Amniotic stem cell (primary cell): ENCODE results near the gene ALAS1.

ENCODE experiments used
- DNase-seq: peaks from one replicate; lab custom pipeline; 2025; lab: John Stamatoyannopoulos, UW

Gene ALAS1

DNA sequence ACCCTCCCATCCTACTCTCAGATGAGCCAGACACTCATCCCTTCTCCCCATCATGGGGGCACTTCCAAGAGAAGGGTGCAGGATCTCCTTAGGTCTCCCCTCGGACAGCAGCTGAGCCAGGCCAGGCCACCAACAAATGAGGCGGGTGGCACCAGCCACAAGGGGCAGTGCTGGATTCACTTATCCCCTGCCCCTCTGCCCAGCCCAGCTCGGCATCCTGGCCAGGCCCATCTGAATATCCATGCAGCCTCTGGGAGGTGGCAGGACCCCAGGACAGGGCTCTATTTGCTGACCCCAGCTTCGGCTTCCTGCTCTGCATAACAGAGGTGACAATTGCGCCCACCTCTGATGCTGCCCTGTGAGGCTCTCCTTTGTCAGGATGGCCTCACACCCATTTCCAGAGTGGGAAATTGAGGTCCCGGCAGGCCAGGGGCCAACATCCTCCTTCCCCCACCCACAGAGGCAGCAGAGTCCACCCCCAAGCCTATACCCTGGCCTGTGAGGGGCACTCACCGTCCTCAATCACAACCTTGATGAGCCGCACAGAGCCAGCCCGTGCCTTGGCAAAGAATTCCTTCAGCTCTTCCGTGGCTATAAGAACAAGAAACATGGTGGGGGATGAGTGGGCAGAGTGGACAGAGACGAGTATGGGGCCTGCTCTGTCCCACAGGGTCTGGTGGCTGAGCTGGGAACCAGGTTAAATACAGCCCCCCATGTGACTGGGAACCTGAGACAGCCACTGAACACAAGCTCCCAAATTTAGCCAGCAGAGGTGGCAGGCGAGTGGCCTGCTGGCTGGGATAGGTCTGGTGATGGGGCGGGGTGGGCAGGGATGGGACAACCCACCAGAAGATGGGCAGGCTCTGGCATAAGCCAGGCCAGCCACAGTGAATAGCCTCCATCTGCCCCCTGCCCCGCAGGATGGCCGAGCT lies 36.8 kb downstream of the ALAS1 start:
- no peak for DNase-seq

DNA sequence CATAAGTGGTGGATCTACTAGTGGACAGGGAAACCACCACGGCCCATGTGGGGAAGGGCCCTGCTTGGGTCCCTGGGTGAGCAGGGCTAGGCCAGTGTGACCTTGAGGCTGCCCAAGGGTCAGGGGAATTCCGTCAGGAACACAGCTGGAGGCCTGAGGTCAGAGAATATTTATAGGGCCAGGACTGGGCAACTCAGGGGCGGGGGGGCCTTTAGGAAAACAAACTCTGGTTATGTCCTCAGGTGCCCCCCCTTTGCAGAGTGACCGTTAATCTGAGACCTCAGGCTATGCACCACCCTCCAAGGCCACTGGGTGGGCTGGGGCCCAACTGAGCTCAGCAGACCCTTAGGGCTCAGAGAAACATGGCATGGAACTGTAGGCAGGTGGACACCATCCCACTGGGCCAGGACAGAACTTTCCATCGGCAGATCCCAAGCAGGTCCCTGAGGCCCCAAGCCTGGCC lies 38.5 kb downstream of the ALAS1 start:
- DNase-seq: no peak

DNA sequence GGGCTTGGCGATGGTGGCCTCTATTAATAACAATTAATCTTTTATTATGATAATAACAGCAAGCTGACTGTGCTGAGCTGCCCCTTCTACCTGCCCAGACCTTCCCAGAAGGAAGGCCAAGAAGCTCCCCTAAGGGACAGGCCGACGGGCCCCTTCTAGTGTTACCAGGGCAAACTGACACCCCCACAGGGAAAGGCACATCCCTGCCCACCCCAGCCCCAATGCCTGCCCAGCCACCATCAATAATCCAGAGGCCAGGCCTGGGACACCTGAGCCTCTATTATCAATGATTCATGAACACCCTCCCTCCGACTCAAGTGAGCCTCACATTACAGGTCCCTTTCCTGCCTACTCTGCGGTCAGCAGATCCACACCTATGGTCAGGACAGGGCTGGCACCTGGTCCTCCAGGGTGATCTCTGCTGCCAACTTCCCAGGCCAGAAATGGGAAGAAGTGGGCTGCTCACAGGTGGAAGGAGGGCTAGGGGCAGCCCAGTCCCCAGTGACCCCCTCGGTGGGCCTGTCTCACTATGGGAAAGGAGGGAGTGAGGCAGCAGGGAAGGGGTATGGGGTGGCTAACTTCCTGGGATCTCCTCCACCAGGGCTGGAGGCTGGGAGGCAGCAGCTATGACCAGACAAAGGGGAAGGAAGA lies 39.2 kb downstream of the ALAS1 start:
- DNase-seq: no peak

DNA sequence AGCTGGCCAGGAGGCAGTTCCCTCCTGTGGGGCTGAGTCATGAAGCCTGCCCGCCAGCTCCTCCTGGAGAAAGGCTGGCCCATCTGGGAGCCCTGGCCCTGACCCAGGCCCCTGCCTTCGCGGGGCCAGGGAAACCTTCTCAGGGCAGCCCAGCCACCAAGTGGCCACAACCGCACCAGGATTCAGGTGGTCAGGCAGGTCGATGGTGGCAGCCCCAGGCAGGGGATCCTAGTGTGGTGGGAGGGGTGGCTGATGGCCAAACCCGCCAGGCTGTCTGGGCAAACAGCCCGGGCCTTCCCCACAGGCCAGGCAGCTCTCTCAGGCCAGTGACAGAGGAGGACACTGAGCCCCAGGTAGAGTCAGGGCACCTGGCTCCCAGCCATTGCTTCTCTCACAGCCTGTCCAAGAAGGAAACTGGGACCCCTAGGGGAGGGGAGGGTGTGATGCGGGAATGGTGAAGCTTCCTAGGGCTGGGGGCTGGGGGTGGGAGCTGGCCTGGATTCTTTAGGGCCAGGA lies 39.8 kb downstream of the ALAS1 start:
- DNase-seq: peak; percentile 71

DNA sequence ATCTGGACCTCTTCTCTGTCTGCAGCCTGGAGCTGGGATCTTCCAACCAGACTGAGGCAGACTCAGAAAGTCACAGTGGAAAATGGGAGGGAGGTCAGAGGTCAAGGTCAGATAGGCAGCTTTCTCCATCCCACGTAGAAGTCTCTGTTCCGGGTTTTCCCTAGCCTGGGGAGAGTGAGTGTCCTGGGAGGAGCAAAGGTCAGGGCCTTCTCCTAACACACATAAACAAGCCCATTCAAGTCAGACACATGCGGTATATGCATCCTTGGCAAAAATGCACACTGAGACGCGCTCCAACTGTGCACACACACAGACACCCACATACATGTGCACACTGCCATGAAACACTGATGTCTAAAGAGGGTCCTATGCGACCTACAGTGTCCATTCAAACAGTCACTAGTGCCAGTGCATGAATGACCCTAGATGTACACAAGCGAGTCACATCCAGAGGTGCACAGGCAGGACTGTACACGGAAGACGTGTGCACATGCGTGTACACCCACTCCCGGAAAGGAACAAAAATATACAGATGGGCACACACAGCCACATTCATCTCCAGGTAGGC lies 40.3 kb downstream of the ALAS1 start:
- DNase-seq: no peak

DNA sequence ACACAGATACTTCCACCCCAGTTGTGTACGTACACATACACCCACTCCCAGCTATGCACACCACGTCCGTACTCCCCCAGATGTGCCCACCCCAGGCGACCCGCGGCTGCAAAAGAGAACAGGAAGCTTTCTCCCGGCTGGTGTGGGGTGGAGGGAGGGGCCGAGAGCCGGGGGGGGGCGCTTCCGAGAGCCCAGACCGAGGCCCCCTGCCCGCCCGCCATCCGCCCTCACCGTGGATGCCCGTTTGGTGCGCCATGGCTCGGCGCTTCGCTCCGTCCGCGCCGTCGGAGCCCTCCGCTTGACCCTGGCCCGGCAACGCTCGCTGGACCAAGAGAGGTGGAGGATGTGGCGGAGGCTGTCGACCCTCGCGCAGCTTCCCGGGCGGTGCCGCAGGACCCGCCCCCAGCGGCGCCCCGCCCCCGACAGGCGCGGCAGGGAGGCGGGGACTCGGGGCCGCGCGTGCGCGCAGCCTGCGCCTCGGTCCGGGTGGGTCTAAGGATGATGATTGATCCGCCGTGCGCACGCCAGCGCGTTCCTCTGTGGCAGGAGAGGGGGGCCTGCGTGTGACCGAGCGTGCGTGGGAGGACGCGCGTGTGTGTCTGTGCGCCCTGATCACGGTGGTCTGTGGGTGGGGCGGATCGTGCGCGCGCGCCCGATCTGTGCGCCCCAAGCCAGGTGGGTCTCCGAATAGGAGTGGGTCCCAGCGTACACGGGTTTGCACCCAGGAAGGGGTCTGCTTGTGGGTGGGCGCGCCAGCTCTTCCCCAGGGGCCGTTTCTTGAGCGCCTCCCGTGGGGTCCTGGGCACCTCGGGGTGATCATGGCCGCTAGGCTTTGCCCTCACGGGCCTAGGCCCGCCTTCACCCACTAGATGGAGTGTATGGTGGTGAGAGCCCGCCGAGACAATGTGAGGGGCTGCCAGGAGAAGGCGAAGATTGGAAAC lies 41.1 kb downstream of the ALAS1 start, which contains the start of gene TWF2:
Gene TWF2 (minus strand): TSS at position 398 of the 941 bp plus-strand sequence. CDS start 142 bp downstream, at position 256.
- DNase-seq: peak; percentile 35

DNA sequence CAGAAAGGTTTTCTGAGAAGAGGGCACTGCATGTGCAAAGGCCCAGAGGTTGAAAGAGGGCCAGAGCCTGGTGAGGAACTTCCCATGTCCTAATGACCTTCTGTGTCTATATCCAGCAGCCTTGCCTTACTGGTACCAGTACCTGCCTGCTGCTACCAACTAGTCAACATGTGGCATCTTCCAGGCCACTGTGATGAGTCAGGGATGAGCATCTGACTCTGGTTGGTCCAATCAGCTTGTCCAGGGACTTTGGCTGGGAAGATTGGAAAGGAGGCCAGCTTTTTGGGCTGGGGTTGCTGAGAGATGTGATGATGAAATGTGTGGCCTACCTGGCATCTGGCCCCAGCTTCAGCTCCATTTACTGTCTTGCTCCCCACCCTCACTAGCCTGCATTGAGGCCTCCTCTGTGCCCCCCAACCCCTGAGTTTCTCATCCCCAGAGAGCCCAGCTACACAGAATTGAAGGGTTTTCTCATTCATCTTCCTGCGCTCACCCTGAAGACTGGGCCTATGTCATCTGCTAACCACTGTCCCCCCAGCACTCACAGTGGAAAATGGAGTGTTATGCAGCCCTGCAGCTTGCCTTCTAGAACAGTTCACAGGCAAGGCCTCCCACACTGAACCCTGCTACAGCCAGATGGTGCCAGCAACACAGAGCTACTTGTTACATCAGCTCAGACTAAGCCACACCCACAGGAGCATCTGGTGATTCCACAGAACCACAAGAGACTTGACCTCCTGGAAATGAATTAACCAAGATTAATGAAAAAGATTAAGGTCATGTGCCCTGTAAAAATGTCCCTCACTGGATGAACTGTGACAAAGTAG lies 42.3 kb downstream of the ALAS1 start:
- DNase-seq: peak; percentile 27

DNA sequence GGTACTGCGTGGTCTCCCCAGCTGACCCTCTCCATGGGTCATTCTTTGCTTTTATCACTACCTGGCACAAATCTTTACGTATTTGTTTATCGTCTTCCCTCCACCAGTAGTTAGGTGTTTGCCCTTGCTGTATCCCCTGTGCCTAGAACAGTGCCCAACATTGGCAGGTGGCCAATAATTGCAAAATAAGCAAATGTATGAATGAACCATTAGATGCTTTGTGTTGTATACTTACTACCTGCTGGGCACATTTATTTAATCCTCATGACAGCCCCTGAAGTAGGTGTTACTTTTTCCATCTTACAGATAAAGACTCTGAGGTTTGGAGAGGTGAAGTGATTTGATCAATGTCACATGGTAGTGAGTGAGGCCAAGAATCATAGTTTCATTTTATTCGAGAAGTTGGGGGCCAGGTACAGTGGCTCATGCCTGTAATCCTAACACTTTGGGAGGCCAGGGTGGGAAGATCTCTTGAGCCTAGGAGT lies 43.0 kb downstream of the ALAS1 start:
- no peak for DNase-seq

DNA sequence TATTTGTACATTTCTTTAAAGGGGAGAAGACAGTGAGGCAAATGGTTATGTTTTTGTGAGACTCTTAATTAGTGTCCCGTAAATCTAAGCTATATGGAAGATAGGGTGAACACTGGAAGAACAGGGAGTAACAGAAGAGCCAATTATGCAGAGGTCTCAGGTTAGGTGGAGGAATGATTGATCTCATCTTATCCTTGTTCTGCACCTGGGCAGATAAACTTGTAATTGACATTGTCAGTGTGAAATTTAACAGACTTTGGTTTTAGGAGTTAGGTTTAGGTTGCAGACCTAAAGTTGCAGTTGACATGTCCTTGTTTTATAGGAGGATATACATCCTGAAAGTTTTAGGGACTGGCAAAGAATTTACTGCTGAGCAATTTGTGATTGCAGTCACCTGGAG lies 44.1 kb downstream of the ALAS1 start:
- no peak for DNase-seq

DNA sequence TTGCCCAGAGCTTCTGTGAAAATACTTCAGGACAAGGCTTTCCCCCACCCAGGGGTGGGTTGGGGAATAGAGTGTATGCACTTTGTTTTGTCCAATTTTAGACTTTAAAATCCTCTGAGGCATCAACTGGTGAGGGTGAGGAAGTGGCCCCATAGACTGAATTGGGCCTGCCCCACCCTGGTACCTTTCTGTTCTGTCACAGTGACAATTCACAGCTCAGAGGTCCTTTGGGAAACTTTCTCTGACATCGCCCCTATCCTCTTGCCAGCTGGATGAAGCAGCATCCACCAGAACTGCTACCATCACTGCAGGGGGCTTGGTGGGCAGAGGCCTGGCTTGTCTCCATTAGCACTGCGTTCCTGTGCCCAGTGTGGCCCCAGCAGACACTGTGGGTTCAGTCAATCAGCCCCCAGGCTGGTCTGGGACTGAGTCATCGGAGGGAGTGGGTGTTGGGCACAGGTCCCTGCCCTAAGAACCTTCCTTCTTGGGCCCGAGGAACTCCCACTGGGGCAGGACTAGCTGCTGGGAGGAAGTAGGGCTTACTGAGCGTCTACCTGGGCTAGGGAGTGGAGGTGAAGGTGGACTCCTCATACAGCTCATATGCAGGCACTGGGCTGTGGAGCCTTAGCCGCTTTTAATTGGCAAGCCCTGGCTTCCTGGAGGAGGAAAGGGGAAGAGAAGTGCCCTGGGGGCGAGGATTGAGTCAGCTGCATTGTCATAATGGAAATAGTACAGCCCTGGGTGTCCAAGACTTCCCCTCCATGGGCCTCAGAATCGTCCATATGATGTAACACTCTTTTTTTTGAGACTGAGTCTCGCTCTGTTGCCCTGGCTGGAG lies 46.0 kb downstream of the ALAS1 start:
- DNase-seq: peak; percentile 19

DNA sequence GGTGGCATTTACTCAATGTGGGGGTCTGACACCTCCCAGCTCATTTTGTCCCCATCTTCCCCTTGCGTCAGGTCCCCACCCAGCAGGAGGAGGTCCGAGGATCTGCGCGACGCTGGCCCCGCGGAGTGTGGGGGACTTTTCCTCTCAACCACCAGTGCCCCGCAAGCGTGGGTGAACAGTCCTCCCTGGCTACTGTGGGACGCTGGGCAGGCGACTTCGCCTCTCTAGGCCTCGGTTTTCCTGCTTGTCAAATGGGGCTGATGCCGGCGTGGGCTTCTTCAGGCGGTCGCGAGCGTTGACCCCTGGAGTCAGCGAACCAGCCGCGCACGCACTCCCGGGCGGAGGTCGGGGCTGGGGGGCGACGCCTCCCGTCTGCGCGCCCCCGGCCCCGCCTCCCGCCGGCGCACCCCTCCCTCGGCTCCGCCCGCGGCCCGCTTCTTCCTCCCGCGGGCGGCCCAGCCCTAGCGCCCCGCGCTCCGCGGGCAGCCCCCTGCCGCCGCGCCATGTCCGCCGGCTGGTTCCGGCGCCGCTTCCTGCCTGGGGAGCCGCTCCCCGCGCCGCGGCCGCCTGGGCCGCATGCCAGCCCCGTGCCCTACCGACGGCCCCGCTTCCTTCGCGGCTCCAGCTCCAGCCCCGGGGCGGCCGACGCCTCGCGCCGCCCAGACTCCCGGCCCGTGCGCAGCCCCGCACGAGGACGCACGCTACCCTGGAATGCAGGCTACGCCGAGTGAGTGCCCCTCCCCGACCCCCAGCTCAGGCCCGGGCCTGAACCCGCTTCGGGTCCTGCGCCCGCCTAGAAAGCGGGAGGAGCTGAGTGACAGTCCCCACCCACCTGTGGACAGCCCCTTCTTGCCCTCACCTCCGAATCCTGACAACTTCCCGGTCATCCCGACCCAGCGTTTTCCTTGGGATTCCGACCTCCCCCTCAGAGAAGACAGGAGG lies 47.6 kb downstream of the ALAS1 start, which contains the start of gene PPM1M:
Gene PPM1M (plus strand): TSS at position 438 of the 942 bp plus-strand sequence. CDS start 66 bp downstream, at position 504.
- no peak for DNase-seq

DNA sequence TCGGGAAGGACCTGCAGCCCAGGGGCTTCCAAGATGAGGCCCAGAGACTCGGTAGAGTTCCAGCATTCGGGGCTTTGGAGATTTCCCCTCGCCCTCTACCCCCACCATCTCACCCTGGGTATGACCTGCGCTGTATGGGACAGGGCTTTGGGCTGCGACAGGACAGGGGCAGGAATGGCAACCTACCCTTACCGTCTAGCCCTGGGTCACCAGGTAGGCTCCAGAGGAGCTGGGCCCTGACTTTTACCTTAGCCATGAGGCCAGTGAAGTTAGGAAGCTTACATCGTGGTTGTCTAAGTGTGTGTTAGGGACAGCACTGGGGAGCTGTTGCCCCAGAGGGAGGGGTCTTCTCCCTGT lies 48.3 kb downstream of the ALAS1 start:
- DNase-seq: no peak

DNA sequence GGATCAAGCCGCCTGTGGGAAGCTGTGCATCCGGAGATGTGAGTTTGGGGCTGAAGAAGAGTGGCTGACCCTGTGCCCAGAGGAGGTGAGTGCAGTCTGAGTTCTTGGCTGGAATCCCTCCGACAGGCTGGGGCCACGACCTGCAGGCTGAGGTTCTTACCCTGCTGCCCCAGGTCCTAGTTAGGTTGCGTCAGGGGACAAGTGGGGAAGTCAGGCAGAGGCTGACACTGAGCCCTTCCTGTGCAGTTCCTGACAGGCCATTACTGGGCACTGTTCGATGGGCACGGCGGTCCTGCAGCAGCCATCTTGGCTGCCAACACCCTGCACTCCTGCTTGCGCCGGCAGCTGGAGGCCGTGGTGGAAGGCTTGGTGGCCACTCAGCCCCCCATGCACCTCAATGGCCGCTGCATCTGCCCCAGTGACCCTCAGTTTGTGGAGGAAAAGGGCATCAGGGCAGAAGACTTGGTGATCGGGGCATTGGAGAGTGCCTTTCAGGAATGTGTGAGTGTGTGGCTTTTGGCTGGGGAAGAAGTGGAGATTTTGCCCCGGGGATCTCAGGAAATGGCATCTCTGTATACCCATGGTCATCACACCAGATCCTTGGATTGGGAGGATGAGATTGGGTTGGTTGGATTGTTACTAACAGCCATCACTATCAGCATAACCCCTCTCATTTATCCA lies 48.9 kb downstream of the ALAS1 start:
- DNase-seq: no peak

DNA sequence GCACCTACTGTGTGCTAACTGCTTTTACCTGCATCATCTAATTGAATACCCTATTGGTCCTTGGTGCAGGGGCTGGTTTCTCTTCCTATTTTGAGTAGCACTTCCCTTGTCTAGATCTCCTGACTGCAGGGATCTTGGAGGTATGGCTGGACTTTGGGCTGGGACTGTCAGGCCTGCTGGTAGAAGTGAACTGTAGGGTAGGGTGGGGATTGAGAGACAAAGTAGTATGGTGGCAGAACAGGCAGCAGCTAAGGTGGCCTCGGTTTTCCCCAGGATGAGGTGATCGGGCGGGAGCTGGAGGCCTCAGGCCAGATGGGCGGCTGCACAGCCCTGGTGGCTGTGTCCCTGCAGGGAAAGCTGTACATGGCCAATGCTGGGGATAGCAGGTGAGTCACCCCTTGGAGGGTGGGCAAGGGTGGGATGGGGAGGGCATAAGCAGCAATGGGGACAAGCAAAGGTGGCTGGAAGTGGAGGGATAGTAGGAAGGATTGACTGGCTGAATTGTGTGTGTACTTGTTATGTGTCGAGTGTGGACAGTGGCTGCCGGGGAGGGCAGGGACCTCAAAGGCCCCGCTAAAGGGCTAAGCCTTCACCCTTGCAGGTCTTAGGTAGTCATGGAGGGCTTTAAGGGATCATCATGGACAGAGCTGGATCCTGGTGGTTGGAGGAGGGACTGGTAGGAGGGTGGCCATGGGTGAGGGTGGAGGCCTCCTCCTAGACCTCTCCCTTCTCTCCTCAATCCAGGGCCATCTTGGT lies 49.6 kb downstream of the ALAS1 start:
- no peak for DNase-seq

DNA sequence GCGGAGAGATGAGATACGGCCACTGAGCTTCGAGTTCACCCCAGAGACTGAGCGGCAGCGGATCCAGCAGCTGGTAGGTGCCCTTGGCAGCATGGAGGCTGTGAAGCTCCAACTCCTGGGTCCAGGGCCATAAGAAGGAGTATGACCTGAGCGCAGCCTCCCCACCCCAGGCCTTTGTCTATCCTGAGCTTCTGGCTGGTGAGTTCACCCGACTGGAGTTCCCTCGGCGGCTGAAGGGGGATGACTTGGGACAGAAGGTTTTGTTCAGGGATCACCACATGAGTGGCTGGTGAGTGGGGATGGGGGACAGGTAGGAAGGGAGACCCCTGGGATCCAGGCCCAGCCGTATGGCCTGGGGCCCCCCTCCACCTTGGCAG lies 50.2 kb downstream of the ALAS1 start:
- no peak for DNase-seq

DNA sequence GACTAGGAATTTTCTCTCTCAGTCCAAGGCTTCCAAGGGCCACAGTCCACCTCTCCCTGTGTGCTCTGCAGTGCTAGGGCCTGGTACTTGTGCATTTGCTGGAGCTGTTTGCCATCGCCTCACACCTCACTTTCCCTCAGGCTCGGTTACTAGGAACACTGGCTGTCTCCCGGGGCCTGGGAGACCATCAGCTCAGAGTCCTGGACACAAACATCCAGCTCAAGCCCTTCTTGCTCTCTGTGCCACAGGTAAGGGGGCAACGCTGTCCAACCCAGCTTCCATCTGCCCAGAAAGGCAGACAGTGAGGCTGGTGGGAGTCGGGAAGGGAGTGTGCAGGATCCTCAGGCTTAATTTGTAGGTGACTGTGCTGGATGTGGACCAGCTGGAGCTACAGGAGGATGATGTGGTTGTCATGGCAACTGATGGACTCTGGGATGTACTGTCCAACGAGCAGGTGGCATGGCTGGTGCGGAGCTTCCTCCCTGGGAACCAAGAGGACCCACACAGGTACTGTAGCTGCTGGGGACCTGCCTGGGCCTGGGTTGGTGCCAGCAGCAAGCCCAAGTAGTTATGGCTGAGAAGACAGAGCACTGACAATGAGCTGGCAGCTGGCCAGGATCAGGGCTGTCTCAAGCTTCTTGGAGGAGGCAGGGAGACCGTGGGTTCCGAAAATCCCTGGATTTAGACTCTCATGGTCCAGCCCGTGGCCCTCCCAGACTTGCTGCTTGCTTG lies 51.0 kb downstream of the ALAS1 start:
- DNase-seq: no peak
